ENCODE results near the gene ADAP1.

Gene ADAP1

GRCh38 chr7:886626-887487 is 67.6 kb downstream of the ADAP1 start:
- TF ChIP-seq CTCF (IDR thresholded peaks at IDR 0.05; ENCODE audit: insufficient read depth, low read depth, low read length, missing control alignments) = no peak
- H3K4me3 ChIP-seq (ENCODE audit: low read length) = no peak overlapping the region
- DNase-seq (ENCODE audit: low read depth) = no peak

GRCh38 chr7:885893-886625 is 68.4 kb downstream of the ADAP1 start:
- DNase-seq (ENCODE audit: low read depth) = no peak
- H3K4me3 ChIP-seq (ENCODE audit: low read length) = no peak overlapping the region
- TF ChIP-seq CTCF (IDR thresholded peaks at IDR 0.05; ENCODE audit: insufficient read depth, low read depth, low read length, missing control alignments) = no peak

DNA sequence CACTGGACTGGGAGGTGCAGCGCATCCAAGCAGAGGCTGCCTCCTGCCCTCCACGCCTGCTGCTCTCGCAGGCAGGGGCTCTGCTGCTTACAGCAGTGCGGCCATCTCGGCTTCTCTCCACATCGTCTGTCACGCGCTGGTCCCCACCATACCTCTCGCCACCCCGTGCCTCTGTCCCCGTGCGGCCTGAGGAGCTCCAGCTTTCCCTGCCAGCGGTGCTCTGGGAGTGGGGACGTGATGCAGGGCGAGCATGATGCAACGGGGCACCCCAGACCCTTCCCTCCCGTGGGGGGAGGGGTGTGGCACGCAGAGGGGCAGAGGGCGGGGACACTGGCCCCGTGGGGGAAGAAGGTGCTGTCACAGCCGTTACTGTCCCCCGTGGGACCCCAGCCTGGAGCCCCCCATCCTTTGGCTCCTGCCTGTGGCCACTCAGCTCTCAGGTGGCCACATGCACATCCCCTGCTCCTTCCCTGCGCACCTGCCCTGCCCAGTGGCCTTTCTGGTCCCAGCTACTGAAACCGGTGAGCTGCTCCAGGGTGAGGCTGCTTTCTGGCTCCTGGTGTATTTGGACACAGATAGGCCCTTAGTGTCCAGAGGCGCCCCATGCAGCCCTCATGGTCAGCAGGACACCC is 69.1 kb downstream of the ADAP1 start:
- TF ChIP-seq CTCF (IDR thresholded peaks at IDR 0.05; ENCODE audit: insufficient read depth, low read depth, low read length, missing control alignments) = no peak
- DNase-seq (ENCODE audit: low read depth) = no peak
- H3K4me3 ChIP-seq (ENCODE audit: low read length) = no peak overlapping the region

- peak; percentile 66 for DNase-seq (ENCODE audit: low read depth)
- TF ChIP-seq CTCF (IDR thresholded peaks at IDR 0.05; ENCODE audit: insufficient read depth, low read depth, low read length, missing control alignments) = no peak
- H3K4me3 ChIP-seq (ENCODE audit: low read length) = no peak overlapping the region
Observed at GRCh38 chr7:884191-885003, 70.1 kb downstream of the ADAP1 start.

DNA sequence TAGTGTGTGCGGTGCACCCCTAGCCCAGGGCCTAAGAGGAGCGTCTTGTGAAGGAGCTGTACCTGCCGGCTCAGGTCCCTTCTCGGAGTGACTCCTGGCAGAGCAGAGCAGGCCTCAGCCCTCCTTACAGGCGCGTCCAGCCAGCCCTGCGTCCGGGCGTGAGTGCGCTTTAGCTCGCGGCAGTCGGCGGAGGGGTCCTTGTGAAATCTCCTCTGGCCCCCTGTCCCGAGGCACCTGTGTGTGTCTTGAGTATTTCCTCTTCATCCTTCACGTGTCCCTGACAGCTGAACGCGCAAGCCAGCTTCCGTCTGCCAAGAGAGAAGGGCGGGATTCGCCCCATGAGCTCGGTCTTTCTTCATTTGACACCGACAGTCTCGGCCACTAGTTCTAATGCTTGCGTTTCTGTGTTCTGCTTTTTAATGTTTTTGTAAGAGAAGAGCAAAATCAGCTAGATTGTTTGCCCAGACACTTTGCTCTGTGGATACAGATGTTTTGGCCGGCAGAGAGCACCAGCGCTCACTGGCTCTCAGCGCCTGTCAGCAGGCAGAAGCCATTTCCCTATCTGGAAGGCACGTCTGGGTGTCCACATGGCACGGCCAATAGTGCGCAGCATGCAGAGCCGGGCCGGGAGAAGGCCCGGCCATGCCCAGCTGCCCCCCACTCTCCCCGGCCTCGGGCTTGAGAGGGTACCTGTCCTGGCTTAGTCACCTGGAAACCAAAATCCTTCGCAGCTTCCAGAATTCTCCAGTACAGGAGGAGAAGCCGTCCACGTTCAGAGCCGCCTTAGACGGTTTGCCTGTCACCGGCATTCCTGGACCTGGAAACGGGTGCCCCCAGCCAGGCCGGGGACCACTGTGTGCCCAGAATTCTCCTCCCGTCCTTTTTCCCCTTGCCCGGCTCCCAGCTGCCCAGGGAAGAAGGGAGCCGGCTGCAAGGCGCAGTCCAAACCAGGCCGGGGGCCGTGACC is 71.1 kb downstream of the ADAP1 start:
- DNase-seq (ENCODE audit: low read depth) = no peak
- TF ChIP-seq CTCF (IDR thresholded peaks at IDR 0.05; ENCODE audit: insufficient read depth, low read depth, low read length, missing control alignments) = peak; percentile 27

More for the DNA sequence above, 71.1 kb downstream of the ADAP1 start:
- no peak overlapping the region for H3K4me3 ChIP-seq (ENCODE audit: low read length)

All from epithelial cell of esophagus (primary cell).